H7 (cell line): ENCODE data around the gene CTXN1. TPM values are rescaled to one million over a fixed set of nuclear protein-coding genes. Genes with fewer than 3 reads are reported as not detected.
A peak's percentile ranks its signal among the peaks of the same experiment; 100 is the strongest.

Experiments used
- DNase-seq: peaks from one replicate; pipeline ENCODE4 v3.0.0; 2012
- H3K27me3 ChIP-seq: 2 replicates; pipeline ENCODE4 v1.6.0; 2011; ENCODE audit warnings: mild to moderate bottlenecking, low read length; ENCODE audit not compliant: control insufficient read depth, insufficient read depth
- H3K36me3 ChIP-seq: replicated peaks from 2 replicates; pipeline ENCODE4 v1.5.1; 2011; ENCODE audit warnings: low read length; ENCODE audit not compliant: control insufficient read depth, insufficient read depth
- H3K4me3 ChIP-seq: 2 replicates; pipeline ENCODE4 v1.5.1; 2011; ENCODE audit warnings: low read depth, mild to moderate bottlenecking, control low read depth, low read length, moderate library complexity; ENCODE audit not compliant: insufficient read depth
- total RNA-seq: library from RNA; depleted of rRNA; stranded (reverse); fragments of >200 nt; shearing (Covaris generic); gene quantifications from 2 replicates; pipeline ENCODE4 v1.2.3, GENCODE V29; 2014

The CTXN1 gene
- total RNA-seq, 1 experiment from 2014 or later: 10.7 TPM

DNA sequence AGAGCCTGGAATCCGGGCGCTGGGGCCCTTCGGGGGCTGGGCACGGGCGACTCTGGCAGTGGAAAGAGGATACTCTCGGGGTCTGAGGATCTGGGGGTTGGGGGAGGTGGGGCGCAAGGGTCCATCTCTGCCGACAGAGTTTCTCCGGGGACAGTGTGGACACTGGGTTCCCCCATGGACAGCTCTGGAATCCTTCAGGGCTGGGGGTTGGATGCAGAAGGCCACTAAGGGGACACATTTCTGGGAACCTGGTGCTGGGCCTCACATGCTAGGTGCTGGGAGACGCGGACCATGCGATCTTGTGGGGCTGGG, 9.0 kb downstream of the CTXN1 start:
- Histone ChIP-seq H3K36me3 (no peaks in the 10 kb centered on the region; the same call in none of the 2 replicates), H3K4me3 (peak overlapping the region; percentile 41), H3K27me3 (peaks cover 49% of the 10 kb centered on the region)
- DNase-seq: no peak

DNA sequence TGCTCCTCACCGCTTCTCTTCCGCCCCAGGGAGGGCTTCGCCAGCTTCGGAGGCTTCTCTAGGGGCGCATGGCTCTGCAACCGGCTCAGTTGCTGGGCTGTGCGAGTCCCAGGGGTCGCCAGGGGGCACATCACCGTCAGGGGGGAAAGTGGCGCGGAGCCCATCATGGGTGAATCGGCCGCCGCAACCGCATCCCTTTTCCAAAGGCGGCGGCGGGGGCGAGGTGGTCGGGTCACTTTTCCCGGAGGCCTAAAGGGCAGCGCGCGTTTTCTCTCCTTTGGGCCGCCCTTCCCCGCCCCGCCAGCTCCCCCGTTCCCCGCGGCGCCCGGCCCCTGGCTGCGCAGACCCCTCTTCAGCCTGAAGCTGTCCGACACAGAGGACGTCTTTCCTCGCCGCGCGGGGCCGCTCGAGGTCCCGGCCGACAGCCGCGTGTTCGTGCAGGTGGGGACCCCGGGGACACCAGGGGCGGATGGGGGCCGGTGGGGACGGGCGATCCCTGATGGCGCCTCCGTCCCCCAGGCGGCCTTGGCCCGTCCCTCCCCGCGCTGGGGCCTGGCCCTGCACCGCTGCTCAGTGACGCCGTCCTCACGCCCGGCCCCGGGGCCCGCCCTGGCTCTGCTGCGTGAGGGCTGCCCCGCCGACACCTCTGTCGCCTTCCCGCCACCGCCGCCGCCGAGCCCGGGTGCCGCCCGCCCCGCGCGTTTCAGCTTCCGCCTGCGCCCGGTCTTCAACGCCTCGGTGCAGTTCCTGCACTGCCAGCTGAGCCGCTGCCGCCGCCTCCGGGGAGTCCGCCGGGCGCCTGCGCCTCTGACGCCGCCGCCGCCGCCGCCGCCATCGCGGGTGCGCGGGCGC, 9.6 kb downstream of the CTXN1 start:
- no peaks in the 10 kb centered on the region; the same call in 1 of the 2 replicates for H3K36me3 ChIP-seq
- peaks cover 49% of the 10 kb centered on the region for H3K27me3 ChIP-seq
- peak overlapping the region; percentile 41 for H3K4me3 ChIP-seq
- peak; percentile 90 for DNase-seq

DNA sequence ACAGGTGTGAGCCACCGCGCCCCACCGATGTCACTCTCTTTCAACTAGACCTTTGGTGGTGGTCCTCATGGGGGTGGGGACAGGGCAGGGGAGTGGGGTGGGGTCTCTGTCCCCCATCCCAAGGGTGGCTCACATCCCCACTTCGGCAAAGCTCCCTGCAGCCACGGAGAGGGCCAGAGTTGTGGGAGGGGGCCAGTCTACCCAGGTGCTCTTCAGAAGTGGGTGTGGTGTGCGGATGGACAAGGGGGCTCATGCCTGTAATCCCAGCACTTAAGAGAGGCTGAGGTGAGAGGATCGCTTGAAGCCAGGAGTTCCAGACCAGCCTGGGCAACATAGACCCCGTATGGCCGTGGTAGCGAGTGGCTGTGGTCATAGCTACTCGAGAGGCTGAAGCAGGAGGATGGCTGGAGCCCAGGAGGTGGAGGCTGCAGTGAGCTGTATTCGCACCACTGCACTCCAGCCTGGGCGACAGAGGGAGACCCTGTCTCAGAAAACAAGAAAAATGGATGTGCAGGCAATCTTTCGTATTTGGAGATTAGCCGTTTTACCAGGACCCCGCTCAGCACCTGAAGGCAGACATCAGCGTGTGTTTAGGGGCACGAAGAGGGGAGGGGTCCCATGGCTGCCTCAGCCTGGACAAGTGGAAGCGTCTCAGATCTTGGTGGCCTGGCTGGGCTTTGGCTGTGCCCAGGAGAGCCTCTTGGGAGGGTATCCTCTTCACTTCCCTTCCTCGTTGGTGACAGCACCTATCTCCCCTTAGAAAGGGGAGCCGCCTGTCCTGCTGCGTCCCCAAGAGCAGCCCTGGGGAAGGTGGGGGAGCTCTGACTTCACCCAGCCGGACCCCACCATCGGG, 10.5 kb downstream of the CTXN1 start:
- DNase-seq: no peak
- peaks cover 49% of the 10 kb centered on the region for H3K27me3 ChIP-seq
- H3K36me3 ChIP-seq: no peaks in the 10 kb centered on the region; the same call in none of the 2 replicates
- H3K4me3 ChIP-seq: peak overlapping the region; percentile 41

GRCh38 chr19:7914598-7915045, 11.3 kb downstream of the CTXN1 start, which contains the start of gene TGFBR3L:
TSS of gene TGFBR3L (plus strand) at chr19:7914830.
- no peak for DNase-seq
- H3K36me3 ChIP-seq: peaks cover 1% of the 10 kb centered on the region
- no peak within 1 kb of the TSS for H3K4me3 ChIP-seq
- H3K27me3 ChIP-seq: peaks cover 48% of the 10 kb centered on the region

DNA sequence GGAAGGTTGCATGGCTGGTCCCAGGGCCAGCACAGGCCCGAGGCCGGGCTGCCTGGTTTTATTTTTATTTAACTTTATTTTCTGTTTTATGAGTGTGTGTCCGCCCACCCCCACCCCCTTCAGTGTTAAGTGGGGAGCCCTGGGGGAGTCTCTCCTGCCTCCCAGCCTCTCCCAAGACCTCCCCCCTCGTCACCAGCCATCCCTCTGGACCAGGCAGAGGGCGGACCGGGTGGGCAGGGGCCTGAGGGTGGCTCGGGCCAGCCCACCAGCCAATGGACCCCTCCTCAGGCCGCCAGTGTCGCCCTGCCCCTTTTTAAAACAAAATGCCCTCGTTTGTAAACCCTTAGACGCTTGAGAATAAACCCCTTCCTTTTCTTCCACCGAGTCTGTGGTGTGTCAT, 11.8 kb downstream of the CTXN1 start:
- no peak overlapping the region for H3K4me3 ChIP-seq
- H3K27me3 ChIP-seq: peaks cover 44% of the 10 kb centered on the region
- H3K36me3 ChIP-seq: peaks cover 1% of the 10 kb centered on the region
- DNase-seq: no peak

DNA sequence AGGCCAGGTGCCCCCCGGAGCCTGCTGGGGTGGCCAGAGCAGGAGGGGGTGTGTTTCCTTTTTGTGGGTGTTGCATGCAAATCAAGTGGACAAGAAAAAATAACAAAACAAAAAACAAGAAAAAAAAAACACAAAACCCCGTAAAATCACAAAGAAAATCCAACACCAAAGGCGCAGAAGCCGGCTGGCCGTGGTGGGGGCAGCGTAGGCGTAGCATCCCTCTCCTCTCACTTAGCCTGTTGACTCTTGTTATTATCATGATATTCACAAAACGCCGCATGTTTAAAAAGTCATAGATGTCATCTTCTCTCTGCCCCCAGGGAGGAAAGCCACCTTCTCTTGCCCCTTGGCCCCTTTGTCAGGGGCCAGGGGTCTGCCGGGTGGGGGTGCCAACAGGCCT, 12.3 kb downstream of the CTXN1 start:
- Histone ChIP-seq H3K36me3 (peaks cover 1% of the 10 kb centered on the region), H3K27me3 (peaks cover 39% of the 10 kb centered on the region), H3K4me3 (no peak overlapping the region)
- DNase-seq: no peak

DNA sequence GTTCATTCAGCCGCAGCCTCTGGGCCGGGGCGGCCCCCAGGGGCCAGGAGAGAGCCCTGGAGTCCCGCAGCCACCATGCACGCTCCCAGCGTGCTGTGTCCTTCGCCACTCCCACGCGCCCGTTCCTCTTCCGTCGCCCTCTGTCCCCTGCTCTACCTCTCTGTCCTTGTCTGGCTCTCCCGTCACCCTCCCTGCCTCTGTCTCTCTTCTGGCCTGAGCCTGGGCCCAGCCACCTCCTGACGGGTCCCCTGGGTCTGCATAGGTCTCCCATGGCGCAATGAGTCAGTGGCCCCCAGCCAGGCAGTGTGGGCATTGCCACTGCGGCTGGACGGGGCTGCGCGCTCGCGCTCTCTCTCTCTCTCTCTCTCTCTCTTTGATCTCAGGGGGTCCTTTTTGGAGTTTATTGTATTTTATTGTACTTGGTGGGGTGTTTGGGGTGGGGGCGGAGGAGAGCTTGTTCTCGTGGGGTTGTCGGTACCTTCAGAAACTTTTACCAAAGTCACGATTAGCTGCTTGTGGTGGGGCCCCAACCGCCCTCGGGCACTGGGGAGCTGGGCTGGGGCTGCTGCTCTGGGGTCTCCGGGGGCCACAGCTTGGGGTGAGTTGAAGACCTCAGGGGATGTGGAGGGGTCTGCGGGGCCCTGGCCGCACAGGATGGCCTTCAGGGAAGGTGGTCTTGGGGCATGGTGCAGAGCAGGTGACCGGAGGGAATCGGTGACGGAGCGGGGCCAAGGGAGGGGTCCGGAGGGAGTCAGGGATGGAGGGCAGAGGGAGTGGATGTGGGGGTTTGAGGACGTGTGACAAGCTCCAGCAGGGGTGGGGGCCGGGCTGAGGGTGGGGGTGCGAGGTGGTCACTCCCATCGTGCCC, 13.0 kb downstream of the CTXN1 start:
- Histone ChIP-seq H3K36me3 (peaks cover 1% of the 10 kb centered on the region), H3K4me3 (no peak overlapping the region), H3K27me3 (peaks cover 33% of the 10 kb centered on the region)
- DNase-seq: no peak

DNA sequence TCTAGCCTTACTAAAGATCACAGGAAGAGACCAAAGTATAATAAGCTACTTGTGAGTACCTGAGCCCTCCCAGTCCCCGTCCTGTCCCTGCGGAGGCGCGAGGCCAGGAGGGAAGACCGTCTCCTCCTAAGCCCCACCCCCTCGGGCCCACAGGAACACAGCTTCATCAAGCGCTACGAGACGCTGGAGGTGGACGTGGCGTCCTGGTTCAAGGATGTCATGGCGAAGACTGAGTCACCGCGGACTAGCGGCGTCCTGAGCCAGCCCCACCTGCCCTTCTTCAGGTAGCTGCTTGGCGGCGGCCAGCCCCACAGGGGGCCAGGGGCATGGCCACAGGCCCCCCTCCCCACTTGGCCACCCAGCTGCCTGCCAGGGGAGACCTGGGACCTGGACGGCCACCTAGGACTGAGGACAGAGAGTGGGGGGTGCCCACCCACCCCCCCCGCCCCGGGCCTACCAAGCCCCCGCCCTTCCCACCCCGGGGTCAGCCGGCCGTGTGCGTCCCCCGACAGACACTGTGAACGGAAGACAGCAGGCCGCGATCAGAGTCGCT, 13.7 kb downstream of the CTXN1 start:
- DNase-seq: no peak
- Histone ChIP-seq H3K27me3 (peaks cover 26% of the 10 kb centered on the region), H3K36me3 (peaks cover 1% of the 10 kb centered on the region), H3K4me3 (no peak overlapping the region)

DNA sequence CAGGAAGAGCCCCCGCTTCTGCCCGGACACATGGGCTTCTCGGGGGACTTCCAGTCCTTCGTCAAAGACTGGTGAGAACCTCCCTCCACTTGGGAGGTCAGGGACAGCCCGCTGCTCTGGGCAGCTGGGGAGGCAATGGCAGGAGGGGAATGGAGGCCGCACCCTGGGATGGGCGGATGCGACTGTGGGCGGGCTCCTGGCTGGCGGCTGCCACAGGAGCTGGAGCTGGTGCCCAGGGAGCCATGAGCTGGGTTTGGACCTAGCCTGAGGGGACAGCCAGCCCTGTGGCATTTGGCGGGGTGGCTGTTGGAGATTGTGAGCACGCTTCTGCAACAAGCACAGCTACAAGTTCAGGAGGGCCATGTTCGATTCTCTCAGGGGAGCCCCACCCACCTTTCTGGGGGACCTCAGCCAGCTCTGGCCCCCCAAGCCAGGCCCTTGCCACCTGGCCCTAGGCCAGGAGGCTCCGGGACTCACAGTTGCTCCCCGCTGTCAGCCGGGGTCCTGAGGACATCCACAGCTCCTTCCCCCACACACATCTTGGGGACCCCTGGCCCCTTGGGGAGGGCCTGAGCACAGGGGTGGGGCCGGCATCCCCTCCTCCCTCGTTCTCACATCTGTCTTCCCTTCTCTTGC, 14.3 kb downstream of the CTXN1 start:
- Histone ChIP-seq H3K36me3 (peaks cover 1% of the 10 kb centered on the region), H3K27me3 (peaks cover 22% of the 10 kb centered on the region), H3K4me3 (no peak overlapping the region)
- no peak for DNase-seq

- H3K4me3 ChIP-seq: no peak overlapping the region
- DNase-seq: no peak
- H3K27me3 ChIP-seq: peaks cover 12% of the 10 kb centered on the region
- H3K36me3 ChIP-seq: peaks cover 1% of the 10 kb centered on the region
Observed at GRCh38 chr19:7910321-7911161, 15.4 kb downstream of the CTXN1 start.

GRCh38 chr19:7909471-7910067, 16.4 kb downstream of the CTXN1 start:
- Histone ChIP-seq H3K27me3 (peaks cover 4% of the 10 kb centered on the region), H3K4me3 (no peak overlapping the region), H3K36me3 (peaks cover 1% of the 10 kb centered on the region)
- no peak for DNase-seq

- Histone ChIP-seq H3K27me3 (no peaks in the 10 kb centered on the region), H3K36me3 (peaks cover 1% of the 10 kb centered on the region), H3K4me3 (no peak overlapping the region)
- DNase-seq: peak; percentile 83
Observed at GRCh38 chr19:7908742-7909461, 17.0 kb downstream of the CTXN1 start.
